CD4-positive, alpha-beta T cell (primary cell): ENCODE data around the gene CXorf58. TPM values are rescaled to one million over a fixed set of nuclear protein-coding genes. Genes with fewer than 3 reads are reported as not detected.

ENCODE experiments used
- ATAC-seq: fragments of 200-7000 bp; cut with Tn5 transposase; one replicate; pipeline ENCODE4 v1.10.0; 2022; ENCODE audit warnings: mild to moderate bottlenecking; ENCODE audit not compliant: poor library complexity
- CTCF ChIA-PET: fragments of 350-600 bp; sonication (Branson Sonifier 250); formaldehyde crosslinking; loops from one replicate; lab custom pipeline; 2021; ENCODE audit warnings: antibody characterized with exemption, inconsistent platforms; lab: Charles Lee
- POLR2A ChIA-PET: fragments of 350-600 bp; sonication (Branson Sonifier 250); formaldehyde crosslinking; loops from one replicate; lab custom pipeline; 2021; ENCODE audit warnings: antibody characterized with exemption, inconsistent platforms; lab: Charles Lee
- DNase-seq, 14 experiments: peaks; one replicate each; pipeline ENCODE4 v3.0.0-alpha.2; 2013 to 2020; ENCODE audit warnings: mixed read lengths in 2 of 14
- H3K27ac ChIP-seq, 2 donors: one replicate each; pipeline versions ENCODE4 v1.5.1 to v1.7.0; 2013; ENCODE audit warnings: low read length in 2 of 2, low read depth in 1 of 2, mild to moderate bottlenecking in 1 of 2
- H3K27me3 ChIP-seq, 2 experiments: 1 replicate in 1 of 2; 2 replicates in 1 of 2; pipeline versions ENCODE4 v1.6.1 to v1.7.0; 2013; ENCODE audit warnings: low read length in 2 of 2, control low read depth in 1 of 2, mild to moderate bottlenecking in 1 of 2, moderate library complexity in 1 of 2; ENCODE audit not compliant: insufficient read depth in 2 of 2, control insufficient read depth in 1 of 2
- H3K36me3 ChIP-seq: one replicate; pipeline ENCODE4 v1.6.1; 2013; ENCODE audit warnings: low read length, control low read depth; ENCODE audit not compliant: insufficient read depth
- H3K4me1 ChIP-seq: one replicate; pipeline ENCODE4 v1.6.1; 2013; ENCODE audit warnings: low read length, control low read depth; ENCODE audit not compliant: insufficient read depth
- H3K4me3 ChIP-seq: one replicate; pipeline ENCODE4 v1.5.1; 2013; ENCODE audit warnings: mild to moderate bottlenecking, low read length, moderate library complexity
- H3K9me3 ChIP-seq, 2 experiments: 1 replicate in 1 of 2; 2 replicates in 1 of 2; pipeline versions ENCODE4 v1.6.1 to v1.7.0; 2013; ENCODE audit warnings: low read length in 2 of 2, mild to moderate bottlenecking in 2 of 2, control low read depth in 1 of 2, moderate library complexity in 1 of 2; ENCODE audit not compliant: control insufficient read depth in 1 of 2, insufficient read depth in 1 of 2
- H3K27ac Mint-ChIP-seq: one replicate; pipeline ENCODE4 v1.8.0; 2020; ENCODE audit warnings: mixed read lengths
- H3K27me3 Mint-ChIP-seq: one replicate; pipeline ENCODE4 v1.8.0; 2021; ENCODE audit warnings: mixed read lengths
- H3K36me3 Mint-ChIP-seq: one replicate; pipeline ENCODE4 v1.8.0; 2021; ENCODE audit warnings: low read depth, mixed read lengths
- H3K4me1 Mint-ChIP-seq: one replicate; pipeline ENCODE4 v1.8.0; 2021; ENCODE audit warnings: low read depth, mixed read lengths
- H3K4me3 Mint-ChIP-seq: one replicate; pipeline ENCODE4 v1.8.0; 2020; ENCODE audit warnings: mild to moderate bottlenecking, mixed read lengths
- H3K9me3 Mint-ChIP-seq: one replicate; pipeline ENCODE4 v1.8.0; 2020; ENCODE audit warnings: mixed read lengths
- intact Hi-C, 2 experiments: fragments of 100-400 bp; cut with DNase I in 1 of 2; cut with micrococcal nuclease in 1 of 2; formaldehyde crosslinking; loops; one replicate each; pipeline versions ENCODE4 v1.15.1 to v1.9.0; 2023 to 2025; cut with DNase I, micrococcal nuclease
- total RNA-seq, 174 experiments: library from RNA in 2 of 174; stranded (reverse) in 2 of 174; gene quantifications; one replicate each; pipeline ENCODE4 v1.2.3 and lab custom pipeline; 2021 to 2026
- TF ChIP-seq, protein P1 (sequence below): fragments of 200-600 bp; IDR thresholded peaks from one replicate; pipeline ENCODE4 v1.8.0; 2022; ENCODE audit warnings: antibody characterized with exemption, mild to moderate bottlenecking

Gene CXorf58
- total RNA-seq, 2 experiments from 2014 or later = not detected

DNA sequence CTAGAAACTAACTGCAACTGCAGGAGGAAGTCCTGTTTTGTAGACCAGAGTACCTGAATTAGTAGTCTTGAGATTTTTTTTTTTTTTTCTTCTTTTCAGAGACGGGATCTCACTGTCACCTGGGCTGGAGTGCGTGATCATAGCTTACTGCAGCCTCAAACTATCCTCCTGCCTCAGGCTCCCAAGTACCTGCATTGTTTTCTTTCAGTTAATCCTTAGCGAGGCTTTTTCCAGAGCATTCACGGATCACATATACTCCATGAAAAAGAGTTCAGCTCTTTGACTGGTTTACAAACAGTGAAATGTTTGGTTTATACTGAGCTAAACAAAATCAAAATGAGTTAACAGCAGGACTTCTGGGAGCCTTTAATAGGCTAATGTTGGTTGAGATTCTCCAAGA is 73.4 kb downstream of the CXorf58 start:
- intact Hi-C loops = no loop called here
- ChIA-PET CTCF (no interaction called here), POLR2A (no interaction called here)
- no peaks in the 10 kb centered on the region for H3K4me1 Mint-ChIP-seq
- DNase-seq (no peak), ATAC-seq (no peak)
- Histone ChIP-seq H3K9me3 (no peaks in the 10 kb centered on the region), H3K36me3 (no peaks in the 10 kb centered on the region), H3K27ac (no peak overlapping the region), H3K27me3 (no peaks in the 10 kb centered on the region), H3K4me1 (no peaks in the 10 kb centered on the region), H3K4me3 (no peak overlapping the region)
- no peak overlapping the region for H3K27ac Mint-ChIP-seq
- no peak overlapping the region for H3K4me3 Mint-ChIP-seq
- H3K9me3 Mint-ChIP-seq = no peaks in the 10 kb centered on the region
- TF ChIP-seq, protein P1, sequence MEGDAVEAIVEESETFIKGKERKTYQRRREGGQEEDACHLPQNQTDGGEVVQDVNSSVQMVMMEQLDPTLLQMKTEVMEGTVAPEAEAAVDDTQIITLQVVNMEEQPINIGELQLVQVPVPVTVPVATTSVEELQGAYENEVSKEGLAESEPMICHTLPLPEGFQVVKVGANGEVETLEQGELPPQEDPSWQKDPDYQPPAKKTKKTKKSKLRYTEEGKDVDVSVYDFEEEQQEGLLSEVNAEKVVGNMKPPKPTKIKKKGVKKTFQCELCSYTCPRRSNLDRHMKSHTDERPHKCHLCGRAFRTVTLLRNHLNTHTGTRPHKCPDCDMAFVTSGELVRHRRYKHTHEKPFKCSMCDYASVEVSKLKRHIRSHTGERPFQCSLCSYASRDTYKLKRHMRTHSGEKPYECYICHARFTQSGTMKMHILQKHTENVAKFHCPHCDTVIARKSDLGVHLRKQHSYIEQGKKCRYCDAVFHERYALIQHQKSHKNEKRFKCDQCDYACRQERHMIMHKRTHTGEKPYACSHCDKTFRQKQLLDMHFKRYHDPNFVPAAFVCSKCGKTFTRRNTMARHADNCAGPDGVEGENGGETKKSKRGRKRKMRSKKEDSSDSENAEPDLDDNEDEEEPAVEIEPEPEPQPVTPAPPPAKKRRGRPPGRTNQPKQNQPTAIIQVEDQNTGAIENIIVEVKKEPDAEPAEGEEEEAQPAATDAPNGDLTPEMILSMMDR = no peak
- H3K36me3 Mint-ChIP-seq = peaks cover 11% of the 10 kb centered on the region
- no peaks in the 10 kb centered on the region for H3K27me3 Mint-ChIP-seq

DNA sequence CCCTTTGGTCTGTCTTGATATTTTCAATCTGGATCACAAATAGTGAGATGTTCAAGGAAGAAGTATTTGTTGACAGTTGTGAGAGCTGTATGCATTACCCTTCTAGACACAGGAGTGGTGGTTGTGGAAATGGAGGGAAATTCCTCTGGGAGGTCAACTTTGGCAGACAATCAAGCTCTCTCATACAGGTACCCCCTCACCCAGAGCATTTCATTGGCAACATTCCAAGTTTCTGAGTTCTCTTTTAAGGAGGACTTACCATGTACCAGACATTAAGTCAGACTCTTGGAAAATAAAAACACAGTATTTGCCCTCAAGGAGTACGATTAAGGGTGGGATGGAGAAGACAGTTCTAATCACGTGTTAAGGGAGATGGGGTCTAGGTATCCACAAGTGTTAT is 73.9 kb downstream of the CXorf58 start:
- no peaks in the 10 kb centered on the region for H3K9me3 ChIP-seq
- Mint-ChIP-seq H3K4me3 (no peak overlapping the region), H3K4me1 (no peaks in the 10 kb centered on the region), H3K27ac (no peak overlapping the region), H3K36me3 (peaks cover 16% of the 10 kb centered on the region), H3K27me3 (no peaks in the 10 kb centered on the region), H3K9me3 (no peaks in the 10 kb centered on the region)
- ChIA-PET CTCF (no interaction called here), POLR2A (no interaction called here)
- H3K4me3 ChIP-seq = no peak overlapping the region
- H3K4me1 ChIP-seq = no peaks in the 10 kb centered on the region
- DNase-seq = no peak
- intact Hi-C loops = no loop called here
- no peak for ATAC-seq
- H3K36me3 ChIP-seq = peaks cover 3% of the 10 kb centered on the region
- TF ChIP-seq, protein P1 = no peak
- H3K27me3 ChIP-seq = no peaks in the 10 kb centered on the region
- H3K27ac ChIP-seq = no peak overlapping the region

DNA sequence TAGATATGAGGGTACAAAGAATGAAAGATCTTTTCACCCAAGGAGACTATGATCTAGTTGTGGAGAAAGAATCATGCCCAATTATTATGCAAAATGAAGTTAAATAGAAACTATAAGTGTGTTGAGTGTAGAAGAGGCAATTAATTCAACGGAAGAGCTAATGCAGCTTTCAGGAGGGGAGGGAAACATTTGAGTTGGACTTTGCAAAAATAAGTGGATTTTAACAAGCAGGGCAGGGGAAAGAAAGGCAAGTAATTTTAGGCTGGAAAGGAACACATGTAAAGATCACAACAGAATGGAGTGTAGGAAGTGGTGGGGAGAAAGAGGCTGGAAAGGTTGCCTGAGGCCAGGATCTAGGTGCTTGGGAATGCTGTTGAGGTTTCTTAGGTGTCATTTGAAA is 75.1 kb downstream of the CXorf58 start:
- ATAC-seq = no peak
- no peaks in the 10 kb centered on the region for H3K9me3 Mint-ChIP-seq
- Histone ChIP-seq H3K9me3 (no peaks in the 10 kb centered on the region), H3K4me3 (no peak overlapping the region), H3K27me3 (no peaks in the 10 kb centered on the region), H3K27ac (no peak overlapping the region), H3K4me1 (no peaks in the 10 kb centered on the region), H3K36me3 (peaks cover 9% of the 10 kb centered on the region)
- TF ChIP-seq, protein P1 = no peak
- CTCF ChIA-PET = no interaction called here
- no peak overlapping the region for H3K4me3 Mint-ChIP-seq
- DNase-seq = no peak
- H3K4me1 Mint-ChIP-seq = no peaks in the 10 kb centered on the region
- H3K27ac Mint-ChIP-seq = no peak overlapping the region
- H3K27me3 Mint-ChIP-seq = no peaks in the 10 kb centered on the region
- POLR2A ChIA-PET = no interaction called here
- intact Hi-C loops = no loop called here
- H3K36me3 Mint-ChIP-seq = peaks cover 26% of the 10 kb centered on the region

Other genes starting within 250 kb of the CXorf58 start
- 1 to 10 TPM; 4.4 TPM for gene PRDX4, start 240.5 kb upstream of the CXorf58 start, total RNA-seq
- 10 to 100 TPM; 14.8 to 16.2 TPM for gene ACOT9, start 164.7 kb upstream of the CXorf58 start, total RNA-seq
- 100 to 1,000 TPM; 305 to 312 TPM for gene SAT1, start 124.8 kb upstream of the CXorf58 start, total RNA-seq
- gene APOO, start 68 bp upstream of the CXorf58 start, total RNA-seq = 1 to 10 TPM; 3.3 to 4.9 TPM
- 10 to 100 TPM; 31.9 to 33.7 TPM for gene KLHL15, start 119.2 kb downstream of the CXorf58 start, total RNA-seq
- gene EIF2S3, start 146.9 kb downstream of the CXorf58 start, total RNA-seq = 100 to 1,000 TPM; 197 to 202 TPM
- 10 to 100 TPM; 44.2 to 50.1 TPM for gene ZFX, start 241.7 kb downstream of the CXorf58 start, total RNA-seq